WTC11 (cell line): Measurements from ENCODE around the gene RPS21.

Source experiments
- CBFB ChIP-seq: sonication (generic); formaldehyde crosslinking; IDR thresholded peaks from 2 replicates; pipeline ENCODE4 v1.8.1; 2022; ENCODE audit warnings: mild to moderate bottlenecking, low read depth, missing genetic modification reagents
- CTCF ChIP-seq: fragments of 200-600 bp; IDR thresholded peaks from 2 replicates; pipeline ENCODE4 v1.8.0; 2022; ENCODE audit warnings: antibody characterized with exemption
- E2F4 ChIP-seq: sonication (generic); formaldehyde crosslinking; IDR thresholded peaks from 2 replicates; pipeline ENCODE4 v1.8.1; 2022; ENCODE audit warnings: low read depth, mild to moderate bottlenecking, moderate library complexity, missing genetic modification reagents, borderline replicate concordance
- JUN ChIP-seq: sonication (generic); formaldehyde crosslinking; IDR thresholded peaks from 2 replicates; pipeline ENCODE4 v1.8.0; 2023; ENCODE audit warnings: mild to moderate bottlenecking, missing genetic modification reagents
- TEAD4 ChIP-seq: sonication (generic); formaldehyde crosslinking; IDR thresholded peaks from 2 replicates; pipeline ENCODE4 v1.8.0; 2022; ENCODE audit warnings: mild to moderate bottlenecking, missing genetic modification reagents
- ZNF138 ChIP-seq: sonication (generic); formaldehyde crosslinking; conservative IDR thresholded peaks from 2 replicates; pipeline ENCODE4 v1.8.1; 2022; ENCODE audit warnings: mild to moderate bottlenecking, moderate library complexity, missing genetic modification reagents
- ZNF396 ChIP-seq: fragments of 250-450 bp; sonication (Bioruptor Pico); IDR thresholded peaks from 2 replicates; pipeline ENCODE4 v1.8.0; 2021; ENCODE audit warnings: mild to moderate bottlenecking, moderate library complexity, borderline replicate concordance

DNA sequence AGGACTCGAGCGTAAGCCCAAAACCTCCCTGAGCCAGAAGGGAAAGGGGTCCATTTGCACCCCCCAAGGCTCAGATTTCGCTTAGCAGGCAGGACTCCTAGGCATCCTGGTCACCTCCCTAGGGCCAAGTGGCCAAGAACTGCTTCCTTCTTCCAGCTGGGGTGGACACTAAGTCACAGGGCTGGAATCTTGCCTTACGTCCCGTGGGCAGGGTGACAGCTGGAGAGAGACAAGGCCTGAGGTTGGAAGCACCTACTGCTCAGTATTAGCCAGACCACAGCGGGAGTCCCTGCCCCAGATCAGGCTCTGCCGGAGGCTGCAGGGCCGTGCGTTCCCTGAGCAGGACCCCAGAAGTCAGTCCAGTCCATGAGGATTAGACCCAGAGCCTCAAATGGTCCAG lies 39.5 kb upstream of the RPS21 start:
- TF ChIP-seq ZNF396 (CRISPR knock-in tag) = no peak
- TF ChIP-seq JUN (CRISPR knock-in tag) = no peak
- no peak for TF ChIP-seq CTCF
- TF ChIP-seq CBFB (CRISPR knock-in tag) = no peak
- no peak for TF ChIP-seq TEAD4 (CRISPR knock-in tag)
- TF ChIP-seq E2F4 = no peak
- no peak for TF ChIP-seq ZNF138 (CRISPR knock-in tag)
